GM06990 (cell line): Measurements from ENCODE around the gene RNU7-1.
A peak's percentile ranks its signal among the peaks of the same experiment; 100 is the strongest.

Source experiments
- DNase-seq: peaks from one replicate; pipeline ENCODE4 v3.0.0-alpha.2; 2011; ENCODE audit not compliant: insufficient read length; ENCODE audit errors: extremely low read depth
- H3K27me3 ChIP-seq: replicated peaks from 2 replicates; pipeline ENCODE4 v1.6.0; 2011; ENCODE audit warnings: low read length; ENCODE audit not compliant: control insufficient read depth, insufficient read depth
- H3K36me3 ChIP-seq: 2 replicates; pipeline ENCODE4 v1.5.1; 2011; ENCODE audit warnings: low read length; ENCODE audit not compliant: control insufficient read depth, insufficient read depth
- H3K4me3 ChIP-seq: replicated peaks from 2 replicates; pipeline ENCODE4 v1.5.1; 2011; ENCODE audit warnings: low read depth, mild to moderate bottlenecking, control low read depth, low read length
- CTCF ChIP-seq: IDR thresholded peaks from 2 replicates; pipeline ENCODE4 v1.5.1; 2011; ENCODE audit warnings: low read length, control low read depth, mild to moderate bottlenecking, inconsistent platforms; ENCODE audit not compliant: insufficient read depth, poor library complexity, severe bottlenecking

Gene RNU7-1

GRCh38 chr12:6953442-6954315, 10.1 kb downstream of the RNU7-1 start:
- peak; percentile 91 for DNase-seq
- no peaks in the 10 kb centered on the region for H3K27me3 ChIP-seq
- H3K36me3 ChIP-seq = peaks cover 49% of the 10 kb centered on the region
- H3K4me3 ChIP-seq = peak overlapping the region; percentile 86
- TF ChIP-seq CTCF = no peak

GRCh38 chr12:6954316-6955107, 10.9 kb downstream of the RNU7-1 start:
- H3K36me3 ChIP-seq = peaks cover 50% of the 10 kb centered on the region
- no peaks in the 10 kb centered on the region for H3K27me3 ChIP-seq
- DNase-seq = no peak
- TF ChIP-seq CTCF = no peak
- H3K4me3 ChIP-seq = peak overlapping the region; percentile 54

- no peak for DNase-seq
- TF ChIP-seq CTCF = no peak
- Histone ChIP-seq H3K4me3 (peak overlapping the region; percentile 54), H3K36me3 (peaks cover 56% of the 10 kb centered on the region), H3K27me3 (no peaks in the 10 kb centered on the region)
Observed at GRCh38 chr12:6955108-6956020, 11.7 kb downstream of the RNU7-1 start.

GRCh38 chr12:6956021-6956727, 12.6 kb downstream of the RNU7-1 start:
- Histone ChIP-seq H3K27me3 (no peaks in the 10 kb centered on the region), H3K36me3 (peaks cover 64% of the 10 kb centered on the region), H3K4me3 (peak overlapping the region; percentile 54)
- TF ChIP-seq CTCF = no peak
- no peak for DNase-seq
